Medulla oblongata (tissue), 1 donor: ENCODE measurements around the gene MYMK.

Experiments used
- DNase-seq: peaks from one replicate; pipeline ENCODE4 v3.0.0-alpha.2; 2015; ENCODE audit errors: extremely low spot score

MYMK gene

DNA sequence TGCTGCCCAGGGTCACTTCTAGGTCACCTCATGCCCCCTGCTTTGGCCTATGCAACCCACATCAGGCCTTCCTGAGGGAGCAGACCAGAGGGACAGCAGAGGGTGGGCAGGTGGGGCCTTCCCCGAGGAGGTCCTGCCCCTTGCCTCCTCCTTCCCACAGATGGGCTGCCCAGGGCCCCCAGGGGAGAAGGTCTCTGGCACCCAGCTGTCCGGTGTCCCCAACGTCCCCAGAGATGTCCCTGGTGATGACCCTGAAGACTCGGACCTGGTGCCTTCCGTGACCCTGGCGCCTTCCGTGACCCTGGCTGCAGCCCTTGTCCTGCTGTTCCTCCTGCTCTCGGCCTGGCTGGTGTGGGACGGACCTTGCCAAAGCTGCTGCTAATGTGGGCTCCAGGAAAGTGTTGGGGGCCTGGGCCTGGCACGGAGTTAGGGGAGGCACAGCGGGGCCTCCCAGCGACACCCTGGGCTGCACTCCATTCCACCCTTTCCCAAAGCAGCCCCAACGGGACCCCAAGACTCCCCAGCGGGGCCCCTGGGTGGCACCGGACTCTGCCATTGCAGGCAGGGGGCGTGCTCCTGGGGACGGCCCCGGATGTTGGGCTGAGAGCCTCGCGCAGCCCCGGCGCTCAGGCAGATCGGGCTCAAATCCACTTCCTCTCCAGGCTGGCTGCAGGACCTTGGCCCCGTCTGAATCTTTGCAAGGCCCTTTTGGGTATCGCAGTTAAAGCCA is 39.1 kb downstream of the MYMK start:
- no peak for DNase-seq

GRCh38 chr9:133484671-133485437 is 39.9 kb downstream of the MYMK start:
- DNase-seq = no peak

GRCh38 chr9:133483611-133484010 is 41.1 kb downstream of the MYMK start:
- no peak for DNase-seq

- DNase-seq = peak; percentile 91
Observed at GRCh38 chr9:133478851-133479711, 45.7 kb downstream of the MYMK start, which contains the start of gene SLC2A6. TSS of gene SLC2A6 (minus strand) at chr9:133479099. CDS start at chr9:133479059, 40 bp downstream.

DNA sequence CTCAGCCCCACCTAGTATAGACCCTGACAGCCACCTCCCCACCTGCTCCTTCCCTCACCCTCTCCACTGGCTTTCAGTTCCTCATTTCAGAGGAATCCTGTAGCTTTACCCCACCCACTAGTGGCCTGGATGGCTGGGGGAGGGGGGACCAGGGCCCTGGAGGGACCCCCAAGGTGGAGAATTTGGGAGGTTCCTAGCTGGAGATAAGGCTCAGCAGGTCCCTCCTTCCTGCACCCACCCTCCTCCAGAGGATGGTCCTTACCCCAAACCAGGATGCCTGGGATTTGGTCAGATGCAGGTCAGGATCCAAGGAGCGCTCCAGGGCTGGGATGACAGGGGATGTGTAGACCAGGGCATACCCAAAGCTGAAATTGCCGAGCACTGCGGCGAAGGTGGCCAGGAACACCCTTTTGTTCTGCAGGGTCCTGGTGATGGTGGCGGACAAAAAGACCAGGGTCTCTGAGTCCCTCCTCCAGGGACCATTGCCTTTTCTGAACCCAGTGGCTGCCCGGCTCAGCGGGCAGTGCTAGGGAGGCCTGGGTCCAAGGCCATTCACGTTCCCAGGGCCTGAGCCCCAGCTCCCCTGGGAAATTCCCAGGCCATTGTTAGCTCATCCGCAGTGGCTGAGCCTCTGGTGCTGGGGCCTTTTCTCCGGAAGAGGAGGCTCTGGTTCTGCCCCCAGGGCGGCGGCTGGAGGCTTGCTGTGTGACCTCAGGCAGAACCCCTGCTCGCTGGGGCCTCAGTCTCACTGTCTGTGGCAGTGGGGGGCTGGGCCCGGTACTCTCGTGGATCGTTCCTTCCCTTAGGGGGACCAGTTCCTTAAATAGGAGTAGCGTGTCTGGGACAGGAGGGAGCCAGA is 46.5 kb downstream of the MYMK start:
- DNase-seq = peak; percentile 6

DNA sequence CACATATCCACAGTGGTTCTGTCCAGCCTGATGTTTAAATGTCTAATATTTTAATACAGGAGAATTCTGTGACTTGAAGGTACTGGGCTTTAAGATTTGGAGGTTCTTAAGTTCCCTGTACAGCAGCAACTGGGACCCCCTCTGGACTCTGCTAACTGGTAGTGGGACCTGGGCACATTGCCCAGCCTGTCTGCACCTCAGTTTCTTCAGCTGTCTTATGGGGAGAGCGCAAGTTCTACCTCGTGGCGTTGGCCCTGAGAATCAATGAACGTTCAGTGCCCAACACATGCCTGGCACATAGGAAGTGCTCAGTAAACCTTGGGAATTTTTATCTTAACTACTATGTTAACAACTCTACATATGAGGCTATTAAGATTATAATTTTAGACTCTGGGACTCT is 47.3 kb downstream of the MYMK start:
- no peak for DNase-seq

GRCh38 chr9:133476941-133477340 is 47.8 kb downstream of the MYMK start:
- no peak for DNase-seq

GRCh38 chr9:133476036-133476931 is 48.5 kb downstream of the MYMK start:
- no peak for DNase-seq

DNA sequence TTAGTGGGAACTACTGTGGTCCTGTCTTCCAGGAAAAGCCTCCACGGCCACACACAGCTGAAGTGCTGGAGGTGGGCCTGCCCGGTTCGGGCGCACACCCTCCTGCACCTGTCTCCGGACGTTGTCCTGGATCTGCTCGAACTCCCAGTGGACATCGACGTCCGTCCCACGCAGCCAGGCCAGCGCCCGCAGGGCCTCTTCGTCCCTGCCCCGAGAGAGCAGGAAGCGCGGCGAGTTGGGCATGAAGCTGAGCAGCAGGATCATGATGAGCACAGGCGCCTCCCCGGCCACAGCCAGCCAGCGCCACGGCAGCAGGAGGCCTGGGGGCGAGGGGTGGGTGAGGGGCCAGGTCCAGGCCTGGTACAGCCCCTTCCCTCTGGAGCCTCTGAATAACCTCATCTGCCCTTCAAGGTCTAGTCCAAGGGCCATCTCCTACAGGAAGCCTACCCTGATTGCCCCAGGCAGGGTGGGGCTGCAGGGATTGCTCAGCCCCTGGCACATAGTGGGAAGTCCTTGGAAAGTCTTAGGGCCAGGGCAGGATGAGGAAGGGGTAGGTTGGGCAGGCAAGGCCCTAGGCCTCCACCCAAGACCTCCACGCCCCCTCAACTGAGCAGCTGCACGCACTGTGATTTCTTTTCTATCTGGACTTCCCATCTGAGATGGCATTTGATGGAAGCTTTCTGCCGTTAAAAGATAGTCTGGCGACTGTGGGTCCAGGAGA is 49.3 kb downstream of the MYMK start:
- DNase-seq = no peak

GRCh38 chr9:133474853-133475252 is 49.9 kb downstream of the MYMK start:
- DNase-seq = no peak

DNA sequence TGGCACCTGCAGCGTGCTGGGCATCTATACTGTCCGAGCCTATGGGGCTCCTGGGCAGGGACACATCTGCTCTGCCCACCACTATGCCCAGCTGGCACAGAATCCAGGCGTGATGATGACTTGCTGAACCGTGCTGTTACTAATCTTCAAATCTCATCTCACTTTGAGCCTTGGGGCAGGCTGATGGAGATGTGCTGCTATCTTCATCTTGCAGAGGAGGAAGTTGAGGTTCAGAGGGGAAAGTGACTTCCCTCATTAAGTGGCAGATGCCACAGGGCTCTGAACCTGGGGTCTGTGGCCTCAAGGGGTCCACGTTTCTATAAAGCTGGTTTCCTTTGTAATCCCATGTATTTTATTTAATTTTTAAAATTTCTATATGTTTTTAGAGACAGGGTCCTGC is 50.5 kb downstream of the MYMK start:
- DNase-seq = no peak

- no peak for DNase-seq
Observed at GRCh38 chr9:133473743-133474142, 51.0 kb downstream of the MYMK start.

- DNase-seq = no peak
Observed at GRCh38 chr9:133472753-133473378, 51.9 kb downstream of the MYMK start.

GRCh38 chr9:133472277-133472645 is 52.5 kb downstream of the MYMK start:
- no peak for DNase-seq

GRCh38 chr9:133471551-133472276 is 53.0 kb downstream of the MYMK start:
- no peak for DNase-seq

DNA sequence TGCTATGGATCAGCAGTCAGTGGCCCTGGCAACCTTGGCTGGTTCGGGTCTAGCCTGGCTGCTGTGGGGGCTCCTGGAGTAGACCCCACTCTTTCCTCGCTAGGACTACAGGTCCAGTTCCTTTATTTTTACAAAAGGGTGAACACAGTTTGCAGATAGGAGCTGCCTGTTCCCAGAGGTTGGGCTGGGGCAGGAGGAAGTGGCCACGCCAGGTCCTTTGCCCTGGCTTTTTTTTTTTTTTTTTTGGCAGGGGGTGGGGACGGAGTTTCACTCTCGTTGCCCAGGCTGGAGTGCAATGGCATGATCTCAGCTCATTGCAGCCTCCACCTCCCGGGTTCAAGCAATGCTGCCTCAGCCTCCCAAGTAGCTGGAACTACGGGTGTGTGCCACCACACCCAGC is 53.8 kb downstream of the MYMK start:
- no peak for DNase-seq

GRCh38 chr9:133470427-133470924 is 54.3 kb downstream of the MYMK start:
- no peak for DNase-seq

- DNase-seq = no peak
Observed at GRCh38 chr9:133468777-133469421, 55.9 kb downstream of the MYMK start.
